ENCODE results near the gene PDE8B.

The PDE8B gene

GRCh38 chr5:77328930-77329647 is 118.6 kb downstream of the PDE8B start:
- ChIA-PET POLR2A (no interaction called here), CTCF (no interaction called here)
- TF ChIP-seq, protein P1, sequence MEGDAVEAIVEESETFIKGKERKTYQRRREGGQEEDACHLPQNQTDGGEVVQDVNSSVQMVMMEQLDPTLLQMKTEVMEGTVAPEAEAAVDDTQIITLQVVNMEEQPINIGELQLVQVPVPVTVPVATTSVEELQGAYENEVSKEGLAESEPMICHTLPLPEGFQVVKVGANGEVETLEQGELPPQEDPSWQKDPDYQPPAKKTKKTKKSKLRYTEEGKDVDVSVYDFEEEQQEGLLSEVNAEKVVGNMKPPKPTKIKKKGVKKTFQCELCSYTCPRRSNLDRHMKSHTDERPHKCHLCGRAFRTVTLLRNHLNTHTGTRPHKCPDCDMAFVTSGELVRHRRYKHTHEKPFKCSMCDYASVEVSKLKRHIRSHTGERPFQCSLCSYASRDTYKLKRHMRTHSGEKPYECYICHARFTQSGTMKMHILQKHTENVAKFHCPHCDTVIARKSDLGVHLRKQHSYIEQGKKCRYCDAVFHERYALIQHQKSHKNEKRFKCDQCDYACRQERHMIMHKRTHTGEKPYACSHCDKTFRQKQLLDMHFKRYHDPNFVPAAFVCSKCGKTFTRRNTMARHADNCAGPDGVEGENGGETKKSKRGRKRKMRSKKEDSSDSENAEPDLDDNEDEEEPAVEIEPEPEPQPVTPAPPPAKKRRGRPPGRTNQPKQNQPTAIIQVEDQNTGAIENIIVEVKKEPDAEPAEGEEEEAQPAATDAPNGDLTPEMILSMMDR (IDR thresholded peaks at IDR 0.05; ENCODE audit: control extremely low read depth, extremely low read depth, low read depth, missing control alignments) = no peak
- no peak for DNase-seq (ENCODE audit: extremely low spot score)

DNA sequence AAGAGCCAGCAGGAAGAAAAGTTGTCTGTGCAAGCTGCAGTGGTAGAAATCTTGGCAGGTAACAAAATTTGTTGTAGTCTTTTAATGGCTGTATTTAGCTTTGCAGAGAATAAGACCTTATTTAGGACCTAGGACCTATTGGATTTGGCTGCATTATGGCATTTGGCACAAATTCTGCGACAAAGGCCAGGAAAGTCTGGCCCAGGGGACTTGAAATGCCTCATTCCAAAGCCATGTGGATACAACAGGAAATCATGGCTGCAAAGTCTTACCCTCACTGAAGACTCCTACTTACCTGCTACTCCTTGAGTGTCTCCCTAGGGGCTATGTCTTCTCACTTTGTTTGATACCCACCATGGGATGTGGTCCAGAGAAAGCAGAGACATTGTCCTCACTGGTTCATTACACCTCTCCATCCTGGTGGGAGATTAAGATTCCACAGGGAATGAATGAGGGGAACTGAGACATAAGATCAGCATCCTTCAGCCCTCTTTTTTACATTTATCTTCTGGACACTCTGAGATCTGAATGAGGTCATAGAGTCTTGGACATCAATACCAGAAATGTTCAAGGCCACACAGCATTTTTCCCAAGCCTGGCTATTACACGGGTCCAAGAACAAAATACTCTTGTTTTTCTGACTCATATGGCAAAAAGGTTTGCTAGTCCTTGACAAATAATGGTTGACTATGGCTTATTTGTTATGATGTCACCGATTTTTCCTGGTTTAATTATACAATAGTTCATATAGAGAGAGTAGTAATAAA is 119.4 kb downstream of the PDE8B start:
- ChIA-PET POLR2A (no interaction called here), CTCF (interaction anchor here (0.7 to 1.7 kb wide), 3 partner anchors 10 to 97 kb away, joined by 3 to 4 read pairs (median 4); no protein-coding TSS in a partner anchor)
- no peak for DNase-seq (ENCODE audit: extremely low spot score)
- TF ChIP-seq, protein P1 (IDR thresholded peaks at IDR 0.05; ENCODE audit: control extremely low read depth, extremely low read depth, low read depth, missing control alignments) = no peak

DNA sequence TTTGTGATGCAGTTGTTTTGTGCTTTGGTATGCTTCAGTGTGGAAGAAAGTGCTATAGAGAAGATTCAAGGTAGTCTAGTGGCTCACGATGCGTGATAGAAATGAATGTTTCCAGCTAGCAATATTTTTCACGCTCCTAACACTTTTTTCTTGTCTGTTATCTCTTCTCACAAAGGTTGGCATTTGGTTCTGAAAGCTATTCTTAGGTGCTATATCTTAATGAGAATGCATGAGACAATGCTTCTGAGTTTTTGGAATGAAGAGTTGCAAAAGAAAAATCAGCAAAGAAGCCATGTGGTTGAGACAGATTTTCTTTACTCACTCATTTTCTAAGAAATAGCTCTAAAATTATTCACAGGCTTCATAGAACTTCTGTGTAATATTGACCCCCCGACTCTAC is 122.6 kb downstream of the PDE8B start:
- POLR2A ChIA-PET = no interaction called here
- no peak for DNase-seq (ENCODE audit: extremely low spot score)
- CTCF ChIA-PET = interaction anchor here (1.1 kb wide), 2 partner anchors 22 to 187 kb away, joined by 3 read pairs; no protein-coding TSS in a partner anchor
- TF ChIP-seq, protein P1 (IDR thresholded peaks at IDR 0.05; ENCODE audit: control extremely low read depth, extremely low read depth, low read depth, missing control alignments) = no peak

DNA sequence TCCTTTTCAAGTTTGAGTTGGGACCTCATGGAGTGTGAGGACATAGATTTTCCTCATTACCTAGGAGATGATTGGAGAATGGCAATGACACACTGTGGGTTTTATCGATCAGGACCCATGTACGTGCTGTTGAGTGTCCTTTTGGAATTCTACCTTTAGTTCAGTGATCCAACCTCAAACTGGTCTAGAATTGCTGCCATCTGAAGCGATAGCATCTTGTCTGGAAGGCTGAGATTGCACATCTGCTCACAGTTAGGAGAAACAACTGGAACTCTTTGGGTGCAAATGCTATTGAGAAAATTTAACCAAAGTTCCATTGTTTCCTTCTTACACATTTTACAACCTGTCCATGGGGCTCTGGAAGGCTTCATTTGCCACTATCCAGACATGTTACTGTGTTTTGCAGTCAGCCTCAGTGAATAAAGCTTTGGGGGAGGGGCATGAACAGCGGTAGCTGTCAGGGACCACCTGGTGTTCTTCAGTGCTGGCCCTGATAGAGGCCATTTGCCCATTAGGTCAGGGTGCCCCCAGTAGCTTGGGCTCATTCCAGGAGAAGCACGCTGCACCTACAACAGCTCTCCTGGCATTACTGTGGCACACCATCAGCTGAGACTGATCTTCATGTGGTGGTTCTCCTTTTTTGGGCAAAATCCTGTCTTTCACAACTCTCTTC is 123.1 kb downstream of the PDE8B start:
- TF ChIP-seq, protein P1 (IDR thresholded peaks at IDR 0.05; ENCODE audit: control extremely low read depth, extremely low read depth, low read depth, missing control alignments) = no peak
- CTCF ChIA-PET = interaction anchor here (1.1 to 2.3 kb wide), 3 partner anchors 8 to 188 kb away, joined by 3 to 10 read pairs (median 3); no protein-coding TSS in a partner anchor
- POLR2A ChIA-PET = no interaction called here
- DNase-seq (ENCODE audit: extremely low spot score) = no peak

- TF ChIP-seq, protein P1 (IDR thresholded peaks at IDR 0.05; ENCODE audit: control extremely low read depth, extremely low read depth, low read depth, missing control alignments) = no peak
- ChIA-PET POLR2A (no interaction called here), CTCF (interaction anchor here (0.8 kb wide), 1 partner anchor 10 kb away, joined by 3 read pairs; no protein-coding TSS in a partner anchor)
- DNase-seq (ENCODE audit: extremely low spot score) = no peak
Observed at GRCh38 chr5:77337246-77337645, 126.8 kb downstream of the PDE8B start.

- TF ChIP-seq, protein P1 (IDR thresholded peaks at IDR 0.05; ENCODE audit: control extremely low read depth, extremely low read depth, low read depth, missing control alignments) = no peak
- ChIA-PET CTCF (interaction anchor here (0.8 kb wide), 1 partner anchor 9 kb away, joined by 3 read pairs; no protein-coding TSS in a partner anchor), POLR2A (no interaction called here)
- DNase-seq (ENCODE audit: extremely low spot score) = no peak
Observed at GRCh38 chr5:77337686-77338085, 127.2 kb downstream of the PDE8B start.

Measured in GM10248 (cell line).